Activated naive CD8-positive, alpha-beta T cell (primary cell): ENCODE data around the gene PRCC.

Source experiments
- H3K27ac Mint-ChIP-seq: one replicate; pipeline ENCODE4 v1.8.0; 2021; ENCODE audit warnings: mixed read lengths
- H3K27me3 Mint-ChIP-seq: one replicate; pipeline ENCODE4 v1.8.0; 2021; ENCODE audit warnings: mixed read lengths
- H3K36me3 Mint-ChIP-seq: one replicate; pipeline ENCODE4 v1.8.0; 2021; ENCODE audit warnings: mixed read lengths
- H3K4me1 Mint-ChIP-seq: one replicate; pipeline ENCODE4 v1.8.0; 2021; ENCODE audit warnings: low read depth, mixed read lengths
- H3K4me3 Mint-ChIP-seq: one replicate; pipeline ENCODE4 v1.8.0; 2021; ENCODE audit warnings: mild to moderate bottlenecking, mixed read lengths
- H3K9me3 Mint-ChIP-seq: one replicate; pipeline ENCODE4 v1.8.0; 2021; ENCODE audit warnings: low read depth, mixed read lengths

Gene PRCC

GRCh38 chr1:156842618-156843300 is 75.4 kb downstream of the PRCC start:
- no peak overlapping the region for H3K4me3 Mint-ChIP-seq
- H3K36me3 Mint-ChIP-seq = no peaks in the 10 kb centered on the region
- peaks cover 18% of the 10 kb centered on the region for H3K4me1 Mint-ChIP-seq
- H3K27ac Mint-ChIP-seq = no peak overlapping the region
- H3K27me3 Mint-ChIP-seq = peaks cover 29% of the 10 kb centered on the region
- no peaks in the 10 kb centered on the region for H3K9me3 Mint-ChIP-seq

GRCh38 chr1:156844102-156844501 is 76.8 kb downstream of the PRCC start:
- peaks cover 24% of the 10 kb centered on the region for H3K27me3 Mint-ChIP-seq
- no peaks in the 10 kb centered on the region for H3K36me3 Mint-ChIP-seq
- no peak overlapping the region for H3K27ac Mint-ChIP-seq
- H3K9me3 Mint-ChIP-seq = no peaks in the 10 kb centered on the region
- peak overlapping the region; percentile 45 for H3K4me3 Mint-ChIP-seq
- peaks cover 29% of the 10 kb centered on the region for H3K4me1 Mint-ChIP-seq

- Mint-ChIP-seq H3K4me3 (peak overlapping the region; percentile 66), H3K4me1 (peaks cover 30% of the 10 kb centered on the region), H3K27me3 (peaks cover 24% of the 10 kb centered on the region)
These were observed 77.3 kb downstream of the PRCC start for GRCh38 chr1:156844638-156845037.

GRCh38 chr1:156845055-156845952 is 78.0 kb downstream of the PRCC start:
- H3K27me3 Mint-ChIP-seq = peaks cover 22% of the 10 kb centered on the region
- peaks cover 30% of the 10 kb centered on the region for H3K4me1 Mint-ChIP-seq
- H3K36me3 Mint-ChIP-seq = no peaks in the 10 kb centered on the region
- peak overlapping the region; percentile 66 for H3K4me3 Mint-ChIP-seq
- H3K9me3 Mint-ChIP-seq = no peaks in the 10 kb centered on the region
- H3K27ac Mint-ChIP-seq = no peak overlapping the region

More at GRCh38 chr1:156844638-156845037, 77.3 kb downstream of the PRCC start:
- Mint-ChIP-seq H3K9me3 (no peaks in the 10 kb centered on the region), H3K36me3 (no peaks in the 10 kb centered on the region), H3K27ac (no peak overlapping the region)

GRCh38 chr1:156845953-156846545 is 78.7 kb downstream of the PRCC start:
- no peaks in the 10 kb centered on the region for H3K9me3 Mint-ChIP-seq
- H3K27me3 Mint-ChIP-seq = peaks cover 22% of the 10 kb centered on the region
- no peak overlapping the region for H3K27ac Mint-ChIP-seq
- peak overlapping the region; percentile 49 for H3K4me3 Mint-ChIP-seq
- H3K36me3 Mint-ChIP-seq = no peaks in the 10 kb centered on the region
- H3K4me1 Mint-ChIP-seq = peaks cover 30% of the 10 kb centered on the region

- Mint-ChIP-seq H3K4me1 (peaks cover 30% of the 10 kb centered on the region), H3K4me3 (no peak overlapping the region), H3K9me3 (no peaks in the 10 kb centered on the region), H3K27ac (no peak overlapping the region), H3K36me3 (no peaks in the 10 kb centered on the region), H3K27me3 (peaks cover 21% of the 10 kb centered on the region)
These were observed 79.3 kb downstream of the PRCC start for GRCh38 chr1:156846643-156847042.

GRCh38 chr1:156847591-156848460 is 80.5 kb downstream of the PRCC start:
- Mint-ChIP-seq H3K27ac (no peak overlapping the region), H3K4me3 (peak overlapping the region; percentile 46), H3K4me1 (peaks cover 30% of the 10 kb centered on the region)

GRCh38 chr1:156848461-156849150 is 81.3 kb downstream of the PRCC start:
- no peak overlapping the region for H3K27ac Mint-ChIP-seq
- no peaks in the 10 kb centered on the region for H3K9me3 Mint-ChIP-seq
- peaks cover 7% of the 10 kb centered on the region for H3K27me3 Mint-ChIP-seq
- H3K4me3 Mint-ChIP-seq = peak overlapping the region; percentile 46
- H3K4me1 Mint-ChIP-seq = peaks cover 30% of the 10 kb centered on the region
- H3K36me3 Mint-ChIP-seq = no peaks in the 10 kb centered on the region

More at GRCh38 chr1:156847591-156848460, 80.5 kb downstream of the PRCC start:
- Mint-ChIP-seq H3K27me3 (peaks cover 10% of the 10 kb centered on the region), H3K36me3 (no peaks in the 10 kb centered on the region), H3K9me3 (no peaks in the 10 kb centered on the region)

- Mint-ChIP-seq H3K27ac (no peak overlapping the region), H3K36me3 (no peaks in the 10 kb centered on the region), H3K4me1 (peaks cover 28% of the 10 kb centered on the region), H3K27me3 (peaks cover 4% of the 10 kb centered on the region), H3K4me3 (peak overlapping the region; percentile 46), H3K9me3 (no peaks in the 10 kb centered on the region)
These were observed 81.8 kb downstream of the PRCC start for GRCh38 chr1:156849151-156849496.
